Loucy (cell line): ENCODE data around the gene DDX11.
"Not testable (repeated sequence)": the region's sequence is repeated elsewhere in the genome, so short reads cannot be mapped to it uniquely, and the experiment has no call there.

Source experiments
- H2AFZ ChIP-seq: fragments of 200-600 bp; sonication (generic); 2 replicates; pipeline ENCODE4 v1.6.0; 2016; ENCODE audit warnings: antibody characterized with exemption, mild to moderate bottlenecking, low read length, moderate library complexity
- H3F3A ChIP-seq: fragments of 200-600 bp; 2 replicates; pipeline ENCODE4 v1.6.0; 2016; ENCODE audit warnings: antibody characterized with exemption, low read depth, mild to moderate bottlenecking
- H3K27me3 ChIP-seq: fragments of 200-600 bp; sonication (generic); 2 replicates; pipeline ENCODE4 v1.6.1; 2014; ENCODE audit warnings: low read length, mild to moderate bottlenecking; ENCODE audit not compliant: insufficient read depth, poor library complexity, severe bottlenecking
- H3K36me3 ChIP-seq: fragments of 200-600 bp; sonication (generic); 2 replicates; pipeline ENCODE4 v1.6.1; 2016; ENCODE audit warnings: low read length; ENCODE audit not compliant: insufficient read depth
- H3K4me1 ChIP-seq: fragments of 200-600 bp; sonication (generic); 2 replicates; pipeline ENCODE4 v1.5.1; 2014; ENCODE audit warnings: low read length, mild to moderate bottlenecking; ENCODE audit not compliant: insufficient read depth, poor library complexity, severe bottlenecking
- H3K4me2 ChIP-seq: fragments of 200-600 bp; sonication (generic); 2 replicates; pipeline ENCODE4 v1.6.0; 2014; ENCODE audit warnings: antibody characterized with exemption, low read length, low read depth, mild to moderate bottlenecking; ENCODE audit not compliant: poor library complexity, severe bottlenecking
- H3K4me3 ChIP-seq: fragments of 200-600 bp; sonication (generic); 2 replicates; pipeline ENCODE4 v1.5.1; 2014; ENCODE audit warnings: low read length, mild to moderate bottlenecking, mixed read lengths; ENCODE audit not compliant: poor library complexity, severe bottlenecking
- H3K79me2 ChIP-seq: fragments of 200-600 bp; sonication (generic); 2 replicates; pipeline ENCODE4 v1.6.1; 2014; ENCODE audit warnings: low read length; ENCODE audit not compliant: insufficient read depth
- H3K9ac ChIP-seq: fragments of 200-600 bp; sonication (generic); 2 replicates; pipeline ENCODE4 v1.6.0; 2014; ENCODE audit warnings: mild to moderate bottlenecking, low read depth, low read length, moderate library complexity; ENCODE audit not compliant: poor library complexity, severe bottlenecking
- H3K9me2 ChIP-seq: fragments of 200-600 bp; sonication (generic); replicated peaks from 2 replicates; pipeline ENCODE4 v1.6.1; 2016; ENCODE audit warnings: low read depth, low read length, mixed read lengths
- H3K9me3 ChIP-seq: fragments of 200-600 bp; sonication (generic); 2 replicates; pipeline ENCODE4 v1.6.1; 2014; ENCODE audit warnings: mild to moderate bottlenecking, antibody characterized with exemption, low read length, low read depth; ENCODE audit not compliant: insufficient read depth
- H4K20me1 ChIP-seq: fragments of 200-600 bp; sonication (generic); 2 replicates; pipeline ENCODE4 v1.6.0; 2014; ENCODE audit warnings: antibody characterized with exemption, low read length, mild to moderate bottlenecking; ENCODE audit not compliant: insufficient read depth, poor library complexity, severe bottlenecking
- CTCF ChIP-seq: fragments of 200-600 bp; sonication (generic); conservative IDR thresholded peaks from 2 replicates; pipeline ENCODE4 v1.5.1; 2014; ENCODE audit warnings: mild to moderate bottlenecking, antibody characterized with exemption, low read length
- EZH2phosphoT487 ChIP-seq: fragments of 200-600 bp; IDR thresholded peaks from 2 replicates; pipeline ENCODE4 v1.6.1; 2018; ENCODE audit warnings: antibody characterized with exemption, mild to moderate bottlenecking, moderate library complexity, borderline replicate concordance

The DDX11 gene

DNA sequence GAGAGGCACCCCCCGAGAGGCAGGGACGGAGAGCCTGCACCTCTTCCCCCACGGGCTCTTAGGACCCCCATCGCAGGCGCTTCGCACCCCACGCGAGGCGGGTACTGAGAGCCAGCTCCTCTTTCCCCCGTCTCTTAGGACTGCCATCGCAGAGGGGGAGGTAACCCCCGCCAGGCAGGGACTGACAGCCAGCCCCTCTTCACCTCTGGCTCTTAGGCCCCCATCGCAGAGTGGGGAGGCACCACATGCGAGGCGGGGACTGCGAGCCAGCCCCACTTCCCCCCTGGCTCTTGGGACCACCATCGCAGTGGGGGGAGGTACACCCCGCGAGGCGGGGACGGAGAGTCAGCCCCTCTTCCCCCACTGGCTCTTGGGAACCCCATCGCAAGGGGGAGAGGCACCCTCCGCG lies 46.1 kb downstream of the DDX11 start:
- H3F3A ChIP-seq: no peaks in the 10 kb centered on the region
- no peaks in the 10 kb centered on the region for H3K36me3 ChIP-seq
- H4K20me1 ChIP-seq: no peaks in the 10 kb centered on the region
- no peak overlapping the region for H3K9ac ChIP-seq
- H3K27me3 ChIP-seq: no peaks in the 10 kb centered on the region
- H2AFZ ChIP-seq: no peak overlapping the region
- no peak overlapping the region for H3K4me3 ChIP-seq
- no peaks in the 10 kb centered on the region for H3K4me1 ChIP-seq
- no peak for TF ChIP-seq EZH2phosphoT487
- TF ChIP-seq CTCF: no peak
- H3K79me2 ChIP-seq: no peaks in the 10 kb centered on the region
- no peaks in the 10 kb centered on the region for H3K9me3 ChIP-seq
- no peaks in the 10 kb centered on the region for H3K9me2 ChIP-seq
- no peak overlapping the region for H3K4me2 ChIP-seq

- H3K27me3 ChIP-seq: no peaks in the 10 kb centered on the region
- H3F3A ChIP-seq: no peaks in the 10 kb centered on the region
- no peaks in the 10 kb centered on the region for H4K20me1 ChIP-seq
- H3K4me3 ChIP-seq: no peak overlapping the region
- no peaks in the 10 kb centered on the region for H3K4me1 ChIP-seq
- H3K79me2 ChIP-seq: no peaks in the 10 kb centered on the region
- H3K9ac ChIP-seq: no peak overlapping the region
- no peak overlapping the region for H2AFZ ChIP-seq
- no peaks in the 10 kb centered on the region for H3K36me3 ChIP-seq
- TF ChIP-seq CTCF (no peak), EZH2phosphoT487 (no peak)
- no peaks in the 10 kb centered on the region for H3K9me3 ChIP-seq
- no peaks in the 10 kb centered on the region for H3K9me2 ChIP-seq
- H3K4me2 ChIP-seq: no peak overlapping the region
Observed at GRCh38 chr12:31120392-31121008, 46.8 kb downstream of the DDX11 start.

DNA sequence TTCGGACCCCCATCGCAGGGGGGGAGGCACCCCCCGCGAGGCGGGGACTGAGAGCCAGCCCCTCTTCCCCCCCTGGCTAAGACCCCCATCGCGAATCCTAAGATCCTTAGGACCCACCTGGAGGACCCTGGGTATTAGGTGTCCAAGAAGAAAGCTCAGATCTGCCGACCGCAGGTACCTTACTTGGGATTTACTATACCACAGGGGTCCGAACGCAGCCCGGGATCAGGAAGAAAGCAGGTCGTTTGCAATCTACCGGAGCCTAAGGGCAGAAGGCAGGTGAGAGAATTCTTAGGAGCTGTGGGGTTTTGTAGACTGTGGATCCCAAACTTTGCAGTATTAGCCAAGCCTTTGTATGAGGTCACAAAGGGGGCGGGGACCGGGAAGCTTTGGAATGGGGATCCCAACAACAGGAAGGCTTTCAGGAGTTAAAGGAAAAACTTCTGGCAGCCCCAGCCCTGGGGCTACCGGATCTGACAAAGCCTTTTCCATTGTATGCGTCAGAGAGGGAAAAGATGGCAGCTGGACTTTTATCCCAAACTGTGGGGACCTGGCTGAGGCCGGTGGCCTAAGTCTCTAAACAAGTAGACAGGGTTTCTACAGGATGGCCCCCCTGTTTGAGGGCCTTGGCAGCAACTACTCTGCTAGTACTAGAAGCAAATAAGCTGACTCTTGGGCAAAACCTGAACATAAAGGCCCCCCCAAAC lies 47.5 kb downstream of the DDX11 start:
- not testable (repeated sequence) for H3K9ac ChIP-seq

DNA sequence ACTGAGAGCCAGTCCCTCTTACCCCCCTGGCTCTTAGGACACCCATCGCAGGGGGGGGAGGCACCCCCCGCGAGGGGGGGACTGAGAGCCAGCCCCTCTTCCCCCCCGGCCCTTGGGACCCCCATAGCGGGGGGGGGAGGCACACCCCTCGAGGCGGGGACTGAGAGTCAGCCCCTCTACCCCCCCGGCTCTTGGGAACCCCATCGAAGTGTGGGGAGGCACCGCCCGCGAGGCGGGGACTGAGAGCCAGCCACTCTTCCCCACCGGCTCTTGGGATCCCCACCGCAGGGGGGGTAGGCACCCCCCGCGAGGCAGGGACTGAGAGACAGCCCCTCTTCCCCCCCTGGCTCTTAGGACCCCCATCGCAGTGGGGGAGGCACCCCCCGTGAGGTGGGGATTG lies 48.8 kb downstream of the DDX11 start:
- no peak overlapping the region for H3K4me3 ChIP-seq
- no peak overlapping the region for H3K4me2 ChIP-seq
- H3F3A ChIP-seq: no peaks in the 10 kb centered on the region
- no peaks in the 10 kb centered on the region for H3K9me3 ChIP-seq
- H3K36me3 ChIP-seq: no peaks in the 10 kb centered on the region
- H2AFZ ChIP-seq: no peak overlapping the region
- no peaks in the 10 kb centered on the region for H3K9me2 ChIP-seq
- H4K20me1 ChIP-seq: no peaks in the 10 kb centered on the region
- no peaks in the 10 kb centered on the region for H3K4me1 ChIP-seq
- H3K27me3 ChIP-seq: no peaks in the 10 kb centered on the region
- no peak overlapping the region for H3K9ac ChIP-seq
- TF ChIP-seq CTCF (no peak), EZH2phosphoT487 (no peak)
- H3K79me2 ChIP-seq: no peaks in the 10 kb centered on the region

More for the DNA sequence above, 47.5 kb downstream of the DDX11 start:
- not testable (repeated sequence) for H3K27me3 ChIP-seq, H4K20me1 ChIP-seq, H3K79me2 ChIP-seq, H3K9me2 ChIP-seq, H2AFZ ChIP-seq, H3K9me3 ChIP-seq, H3K4me3 ChIP-seq, H3K36me3 ChIP-seq, H3K4me2 ChIP-seq, H3F3A ChIP-seq, H3K4me1 ChIP-seq

GRCh38 chr12:31124158-31124557 lies 50.5 kb downstream of the DDX11 start:
- not testable (repeated sequence) for H3K9me2 ChIP-seq, H3F3A ChIP-seq, H3K4me3 ChIP-seq, H3K36me3 ChIP-seq, H2AFZ ChIP-seq, H3K9ac ChIP-seq, H3K79me2 ChIP-seq, H3K4me2 ChIP-seq, H4K20me1 ChIP-seq, H3K27me3 ChIP-seq, H3K4me1 ChIP-seq, H3K9me3 ChIP-seq
